HG02970 (cell line): ENCODE results near the gene CCDC74B.
"Not testable (repeated sequence)": the region's sequence is repeated elsewhere in the genome, so short reads cannot be mapped to it uniquely, and the experiment has no call there.

ENCODE experiments used
- ATAC-seq: cut with Tn5 transposase; IDR thresholded peaks from one replicate; pipeline ENCODE4 v1.9.1; 2021; ENCODE audit warnings: mild to moderate bottlenecking, moderate library complexity, moderate number of reproducible peaks; ENCODE audit not compliant: unreplicated experiment, low FRiP score

Gene CCDC74B

GRCh38 chr2:130128464-130128863 lies 16.4 kb downstream of the CCDC74B start:
- not testable (repeated sequence) for ATAC-seq

- not testable (repeated sequence) for ATAC-seq
Observed at GRCh38 chr2:130127726-130128125, 17.2 kb downstream of the CCDC74B start.

DNA sequence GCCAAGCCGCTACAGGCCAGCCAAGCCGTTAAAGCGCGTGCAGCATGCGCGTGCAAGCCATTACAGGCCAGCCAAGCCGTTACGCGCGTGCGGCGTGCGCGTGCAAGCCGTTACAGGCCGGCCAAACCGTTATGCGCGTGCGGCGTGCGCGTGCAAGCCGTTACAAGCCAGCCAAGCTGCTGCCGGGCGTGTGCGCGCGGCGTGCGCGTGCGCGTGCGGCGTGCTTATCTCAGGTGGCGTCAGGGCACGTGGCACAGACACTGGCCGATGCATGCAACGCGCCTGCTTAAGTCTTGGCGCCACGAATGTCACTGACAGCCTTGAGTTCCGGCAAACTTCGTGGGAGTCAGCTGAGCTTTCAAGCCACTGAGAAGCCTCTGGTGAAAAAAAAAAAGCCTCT lies 24.0 kb downstream of the CCDC74B start:
- ATAC-seq = not testable (repeated sequence)

- not testable (repeated sequence) for ATAC-seq
Observed at GRCh38 chr2:130102597-130103363, 42.1 kb downstream of the CCDC74B start.
